OCI-LY7 (cell line): ENCODE results near the gene RFX3.

ENCODE experiments used
- CTCF ChIP-seq: fragments of 200-600 bp; sonication (generic); conservative IDR thresholded peaks from 2 replicates; pipeline ENCODE4 v1.5.1; 2014; ENCODE audit warnings: mild to moderate bottlenecking, antibody characterized with exemption, low read length, moderate library complexity, mixed read lengths
- EZH2phosphoT487 ChIP-seq: fragments of 200-600 bp; sonication (generic); IDR thresholded peaks from 2 replicates; pipeline ENCODE4 v1.6.1; 2018; ENCODE audit warnings: low read depth, borderline replicate concordance, mild to moderate bottlenecking, mixed run types, antibody characterized with exemption, low read length, moderate library complexity, mixed read lengths

GRCh38 chr9:3455094-3455493 is 70.7 kb downstream of the RFX3 start:
- no peak for TF ChIP-seq CTCF
- TF ChIP-seq EZH2phosphoT487, result no peak
